A549 treated with GW870086 at 1 μM for 4 hours (cell line): Measurements from ENCODE around the gene AQP12A. TPM values are rescaled to one million over a fixed set of nuclear protein-coding genes. Genes with fewer than 3 reads are reported as not detected.

Experiments used
- total RNA-seq: library from RNA; stranded (reverse); fragments of 200-300 nt; extraction: Qiagen RNA extraction; gene quantifications from 5 replicates; pipeline ENCODE4 v1.2.3, GENCODE V29; 2022; ENCODE audit warnings: low read depth

The AQP12A gene, protein sequence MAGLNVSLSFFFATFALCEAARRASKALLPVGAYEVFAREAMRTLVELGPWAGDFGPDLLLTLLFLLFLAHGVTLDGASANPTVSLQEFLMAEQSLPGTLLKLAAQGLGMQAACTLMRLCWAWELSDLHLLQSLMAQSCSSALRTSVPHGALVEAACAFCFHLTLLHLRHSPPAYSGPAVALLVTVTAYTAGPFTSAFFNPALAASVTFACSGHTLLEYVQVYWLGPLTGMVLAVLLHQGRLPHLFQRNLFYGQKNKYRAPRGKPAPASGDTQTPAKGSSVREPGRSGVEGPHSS
- total RNA-seq: not detected in 5 replicates

DNA sequence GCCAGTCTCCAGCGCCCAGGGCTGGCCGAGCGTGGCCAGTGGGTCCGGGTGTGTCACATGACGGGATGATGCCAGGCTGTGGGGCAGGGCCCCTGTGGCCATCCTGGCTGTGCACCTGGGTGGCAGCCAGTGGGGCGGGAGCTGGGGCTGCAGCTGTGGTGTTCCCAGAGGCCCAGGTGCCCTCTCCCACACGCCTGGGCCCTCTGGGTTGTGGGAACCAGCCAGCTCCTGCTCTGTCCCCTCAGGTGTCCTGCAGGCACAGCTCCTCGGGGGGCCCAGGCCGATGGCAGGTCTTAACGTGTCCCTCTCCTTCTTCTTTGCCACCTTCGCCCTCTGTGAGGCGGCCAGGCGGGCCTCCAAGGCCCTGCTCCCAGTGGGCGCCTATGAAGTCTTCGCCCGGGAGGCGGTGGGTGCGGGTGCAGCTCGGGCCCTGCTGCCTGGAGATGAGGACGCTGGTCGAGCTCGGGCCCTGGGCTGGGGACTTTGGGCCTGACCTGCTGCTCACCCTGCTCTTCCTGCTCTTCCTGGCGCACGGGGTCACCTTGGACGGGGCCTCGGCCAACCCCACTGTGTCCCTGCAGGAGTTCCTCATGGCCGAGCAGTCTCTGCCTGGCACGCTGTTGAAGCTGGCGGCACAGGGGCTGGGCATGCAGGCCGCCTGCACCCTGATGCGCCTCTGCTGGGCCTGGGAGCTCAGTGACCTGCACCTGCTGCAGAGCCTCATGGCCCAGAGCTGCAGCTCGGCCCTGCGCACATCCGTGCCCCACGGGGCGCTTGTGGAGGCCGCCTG, at the start of gene AQP12A:
AQP12A (plus strand) TSS at position 236 of the 790 bp plus-strand sequence; CDS start at position 284, 48 bp downstream.

DNA sequence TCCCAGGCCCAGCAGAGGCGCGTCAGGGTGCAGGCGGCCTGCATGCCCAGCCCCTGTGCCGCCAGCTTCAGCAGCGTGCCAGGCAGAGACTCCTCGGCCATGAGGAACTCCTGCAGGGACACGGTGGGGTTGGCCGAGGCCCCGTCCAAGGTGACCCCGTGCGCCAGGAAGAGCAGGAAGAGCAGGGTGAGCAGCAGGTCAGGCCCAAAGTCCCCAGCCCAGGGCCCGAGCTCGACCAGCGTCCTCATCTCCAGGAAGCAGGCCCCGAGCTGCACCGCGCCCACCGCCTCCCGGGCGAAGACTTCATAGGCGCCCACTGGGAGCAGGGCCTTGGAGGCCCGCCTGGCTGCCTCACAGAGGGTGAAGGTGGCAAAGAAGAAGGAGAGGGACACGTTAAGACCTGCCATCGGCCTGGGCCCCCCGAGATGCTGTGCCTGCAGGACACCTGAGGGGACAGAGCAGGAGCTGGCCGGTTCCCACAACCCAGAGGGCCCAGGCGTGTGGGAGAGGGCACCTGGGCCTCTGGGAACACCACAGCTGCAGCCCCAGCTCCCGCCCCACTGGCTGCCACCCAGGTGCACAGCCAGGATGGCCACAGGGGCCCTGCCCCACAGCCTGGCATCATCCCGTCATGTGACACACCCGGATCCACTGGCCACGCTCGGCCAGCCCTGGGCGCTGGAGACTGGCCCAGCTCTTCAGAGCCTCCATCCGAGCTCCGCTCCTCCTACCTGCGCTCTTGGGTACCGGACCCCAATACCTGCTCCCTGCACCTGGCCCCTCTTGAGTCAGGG, 9.0 kb upstream of the AQP12A start, which contains the start of gene AQP12B:
AQP12B (minus strand) TSS at position 455 of the 794 bp plus-strand sequence; CDS start at position 407, 48 bp downstream.

Other genes with a start within 250 kb of the AQP12A start
- gene ANKMY1, start 133.9 kb upstream of the AQP12A start, total RNA-seq: 9.7 to 12.7 TPM (median 10.5 TPM) in 5 replicates
- 5.7 to 9.4 TPM (median 7.5 TPM) in 5 replicates for gene DUSP28, start 131.5 kb upstream of the AQP12A start, total RNA-seq
- 44.0 to 66.8 TPM (median 61.7 TPM) in 5 replicates for gene RNPEPL1, start 123.4 kb upstream of the AQP12A start, total RNA-seq
- 15.8 to 25.9 TPM (median 24.4 TPM) in 5 replicates for gene CAPN10, start 105.1 kb upstream of the AQP12A start, total RNA-seq
- 0.62 to 1.0 TPM (median 0.71 TPM) in 5 replicates for gene GPR35, start 66.4 kb upstream of the AQP12A start, total RNA-seq
- gene AQP12B, start 9.0 kb upstream of the AQP12A start, total RNA-seq: not detected in 5 replicates
- gene KIF1A, start 128.4 kb downstream of the AQP12A start, total RNA-seq: 0.48 to 1.3 TPM (median 0.83 TPM) in 5 replicates
- gene AGXT, start 177.0 kb downstream of the AQP12A start, total RNA-seq: not detected in 5 replicates
- gene MAB21L4, start 204.3 kb downstream of the AQP12A start, total RNA-seq: 0.26 to 0.49 TPM (median 0.37 TPM) in 5 replicates
- gene CROCC2, start 214.5 kb downstream of the AQP12A start, total RNA-seq: not detected in 5 replicates